ENCODE results near the gene C9orf72.

Gene C9orf72

DNA sequence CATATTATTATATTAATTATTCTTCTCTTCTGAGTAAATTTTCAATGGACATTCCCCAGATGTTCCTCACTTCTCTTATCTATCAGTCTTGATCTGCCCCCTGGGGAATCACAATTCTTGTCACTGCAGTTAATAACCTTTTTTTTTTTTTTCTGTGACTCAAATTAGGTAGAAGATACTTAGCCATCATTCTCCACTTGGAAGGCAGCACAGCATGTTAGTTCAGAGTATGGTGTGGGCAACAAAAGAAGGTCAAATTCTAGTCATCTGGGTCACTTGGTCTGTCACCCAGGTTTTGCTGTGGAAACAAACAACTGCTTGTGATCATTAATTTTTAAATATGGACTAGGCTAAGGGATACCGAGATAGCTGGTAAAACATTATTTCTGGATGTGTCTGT, 35.5 kb downstream of the C9orf72 start:
- no peak for DNase-seq

GRCh38 chr9:27537027-27537435, 36.2 kb downstream of the C9orf72 start:
- DNase-seq, result no peak

- no peak for DNase-seq
These were observed 37.1 kb downstream of the C9orf72 start for GRCh38 chr9:27536168-27536567.

- DNase-seq, result no peak
These were observed 37.6 kb downstream of the C9orf72 start for GRCh38 chr9:27535701-27536118.

- DNase-seq, result no peak
These were observed 38.5 kb downstream of the C9orf72 start for GRCh38 chr9:27534658-27535209.

DNA sequence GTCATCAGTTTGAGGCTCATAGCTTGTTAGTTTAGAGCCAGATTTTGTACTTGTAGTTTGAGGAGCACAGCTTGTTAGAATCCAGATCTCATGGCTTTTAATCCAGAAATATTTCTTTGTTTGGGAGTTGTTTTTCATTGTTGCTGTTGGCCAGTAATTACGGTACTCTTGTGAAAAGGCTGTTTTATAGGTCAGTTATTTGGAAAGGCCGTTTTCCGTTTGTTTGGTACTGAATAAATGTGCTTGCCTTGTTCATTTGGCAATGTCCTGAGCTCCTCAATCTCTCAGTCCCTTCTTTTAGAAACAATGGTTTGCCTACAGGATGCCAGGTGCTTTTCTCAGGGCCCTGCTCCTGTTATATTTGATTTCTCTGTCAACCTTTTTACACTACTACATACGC, 39.1 kb downstream of the C9orf72 start:
- no peak for DNase-seq

- no peak for DNase-seq
These were observed 40.0 kb downstream of the C9orf72 start for GRCh38 chr9:27533311-27533710.

- no peak for DNase-seq
These were observed 41.2 kb downstream of the C9orf72 start for GRCh38 chr9:27532046-27532445.

DNA sequence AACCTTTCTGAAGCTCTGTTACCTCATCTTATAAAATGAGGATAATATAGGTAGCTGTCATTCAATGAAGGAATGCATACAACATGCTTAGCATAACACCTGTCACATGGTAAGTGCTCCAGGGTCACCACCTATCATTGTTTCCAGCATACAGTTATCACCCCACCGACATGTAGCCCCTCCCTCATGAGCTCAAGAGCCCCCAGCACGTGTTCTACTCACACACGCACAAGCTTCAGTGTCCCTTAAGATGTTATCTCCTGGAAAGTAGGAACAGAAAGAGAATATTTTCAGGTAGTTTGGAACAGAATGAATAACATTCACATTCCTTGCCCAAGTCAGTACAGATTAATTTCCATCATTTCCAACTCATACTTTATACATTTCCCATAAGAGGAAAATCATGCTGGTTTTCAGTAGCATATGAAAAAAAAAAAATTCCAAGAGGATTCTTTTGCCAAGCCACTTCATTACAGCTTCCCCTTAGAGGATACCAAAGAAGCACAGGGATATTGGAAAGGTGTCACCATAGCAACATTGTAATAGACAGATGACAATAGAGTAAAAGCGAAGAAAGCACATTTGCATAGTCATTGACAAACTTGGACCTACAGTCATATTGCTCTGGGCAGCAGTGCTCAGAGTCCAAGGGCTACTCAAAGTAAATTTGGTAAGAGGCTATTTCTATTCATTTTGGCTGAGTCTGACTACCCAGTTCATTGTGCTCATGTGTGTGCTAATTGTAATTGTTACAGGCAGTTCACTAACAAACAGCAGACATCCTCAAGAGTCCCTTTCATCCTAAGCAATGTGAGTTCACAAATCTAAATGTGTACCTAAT, 42.1 kb downstream of the C9orf72 start:
- no peak for DNase-seq

GRCh38 chr9:27529316-27530278, 43.7 kb downstream of the C9orf72 start, which contains the start of gene MOB3B:
Gene MOB3B, minus strand, starts transcription at chr9:27529814. Its CDS starts 74,264 bp downstream, at chr9:27455550.
- DNase-seq, result peak; percentile 31 to 74 (median 58)

- peak in 3 of 4 experiments; percentile 2 to 14 (median 3) for DNase-seq
These were observed 44.4 kb downstream of the C9orf72 start for GRCh38 chr9:27528886-27529315.

DNA sequence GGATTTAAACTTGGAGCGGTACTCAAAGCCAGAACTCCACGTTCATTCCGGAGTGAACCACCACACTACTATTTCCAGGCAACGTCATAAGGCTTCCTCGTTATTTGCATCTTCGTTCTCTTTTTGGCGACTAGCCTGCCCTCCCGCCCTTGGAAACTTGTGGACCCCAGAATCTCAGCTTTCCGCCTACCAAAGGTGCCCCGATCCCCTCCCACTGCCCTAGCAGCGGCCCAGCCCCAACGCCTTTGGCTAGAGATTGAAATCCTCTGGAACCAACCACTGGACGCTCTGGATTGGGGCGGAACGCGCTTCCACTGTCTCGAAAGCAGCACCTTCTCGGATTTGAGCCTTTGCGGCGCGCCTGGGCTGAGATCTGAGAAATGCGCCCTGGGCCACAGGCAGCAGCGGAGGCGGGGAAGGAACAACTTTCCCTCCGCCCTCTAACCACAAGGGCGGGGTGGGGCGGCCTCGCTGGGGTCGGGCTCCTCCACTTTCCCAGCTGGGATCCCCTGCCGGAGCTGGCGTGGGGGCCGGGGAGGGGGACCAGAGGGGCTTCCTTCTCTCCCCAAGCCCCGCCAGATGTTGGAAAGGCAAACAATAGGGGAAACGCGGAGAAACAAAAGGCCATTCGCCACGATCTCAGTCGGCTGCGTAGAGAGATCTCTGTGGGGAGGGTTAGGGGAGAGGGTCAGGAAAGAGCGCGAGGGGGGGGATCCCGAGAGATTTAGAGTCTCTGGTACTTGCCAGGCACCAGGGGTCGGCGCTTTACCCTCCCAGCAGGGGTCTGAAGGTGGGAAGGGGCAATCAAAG, 45.0 kb downstream of the C9orf72 start:
- DNase-seq, result peak; percentile 9 to 49 (median 12)

GRCh38 chr9:27527702-27528075, 45.6 kb downstream of the C9orf72 start:
- DNase-seq, result no peak

DNA sequence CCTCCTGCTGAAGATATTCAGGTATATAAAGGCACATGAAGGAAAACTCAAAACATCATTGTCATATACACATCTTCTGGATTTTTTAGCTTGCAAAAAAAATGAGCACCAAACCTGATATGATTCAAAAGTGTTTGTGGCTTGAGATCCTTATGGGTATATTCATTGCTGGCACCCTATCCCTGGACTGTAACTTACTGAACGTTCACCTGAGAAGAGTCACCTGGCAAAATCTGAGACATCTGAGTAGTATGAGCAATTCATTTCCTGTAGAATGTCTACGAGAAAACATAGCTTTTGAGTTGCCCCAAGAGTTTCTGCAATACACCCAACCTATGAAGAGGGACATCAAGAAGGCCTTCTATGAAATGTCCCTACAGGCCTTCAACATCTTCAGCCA, 49.0 kb downstream of the C9orf72 start, which contains the start of gene IFNK:
Gene IFNK, plus strand, starts transcription at position 55 of the 400 bp plus-strand sequence. Its CDS starts 47 bp downstream, at position 102.
- DNase-seq, result no peak

GRCh38 chr9:27523141-27523540, 50.1 kb downstream of the C9orf72 start:
- no peak for DNase-seq

GRCh38 chr9:27520986-27521385, 52.3 kb downstream of the C9orf72 start:
- no peak for DNase-seq

- no peak for DNase-seq
These were observed 53.5 kb downstream of the C9orf72 start for GRCh38 chr9:27519466-27520465.

DNA sequence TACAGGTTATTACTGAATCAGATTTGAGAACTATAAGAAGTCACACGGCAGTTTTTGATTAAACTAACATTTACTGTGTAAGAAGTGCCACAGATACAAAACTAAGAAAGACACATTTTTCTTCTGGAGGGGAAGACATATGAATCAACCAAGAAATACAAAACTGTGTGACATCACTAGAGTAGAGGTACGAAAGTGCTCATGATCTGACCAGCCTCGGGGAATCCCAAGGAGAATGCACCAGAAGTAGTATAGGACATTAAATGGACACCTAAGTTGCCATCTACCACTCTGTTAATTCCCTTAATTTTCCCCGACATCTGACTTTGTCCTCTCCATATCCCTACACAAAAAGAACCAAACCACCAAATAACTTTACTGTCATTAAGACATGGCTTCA, 54.5 kb downstream of the C9orf72 start:
- no peak for DNase-seq

GRCh38 chr9:27518006-27518405, 55.3 kb downstream of the C9orf72 start:
- no peak for DNase-seq

DNA sequence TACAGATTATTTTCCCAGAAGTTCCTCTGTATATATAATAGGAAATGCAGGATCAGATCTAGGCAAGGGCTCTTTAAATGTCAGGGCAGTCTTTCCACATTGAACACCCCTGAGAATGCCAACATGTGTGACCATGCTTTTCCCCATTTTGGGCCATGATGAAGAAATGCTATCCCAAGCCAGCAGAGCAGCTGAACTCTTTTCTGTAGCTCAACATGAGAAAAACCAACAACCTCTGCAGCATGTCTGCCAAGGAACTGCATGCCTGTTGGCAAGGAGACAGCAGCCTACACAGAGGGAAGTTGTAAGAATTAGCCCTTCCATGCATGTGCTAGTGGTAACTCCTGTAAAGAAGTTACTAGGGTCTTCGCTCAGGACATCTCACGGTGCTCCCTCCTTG, 58.7 kb downstream of the C9orf72 start:
- no peak for DNase-seq

- DNase-seq, result no peak
These were observed 61.5 kb downstream of the C9orf72 start for GRCh38 chr9:27511771-27512170.

Measured in activated naive CD4-positive, alpha-beta T cell (primary cell).